NCI-H510A treated with DMSO at 0.1 percent for 48 hours (cell line): ENCODE results near the gene BLID.

Experiments
- DNase-seq: peaks from one replicate; lab custom pipeline; 2025; lab: John Stamatoyannopoulos, UW

BLID gene

DNA sequence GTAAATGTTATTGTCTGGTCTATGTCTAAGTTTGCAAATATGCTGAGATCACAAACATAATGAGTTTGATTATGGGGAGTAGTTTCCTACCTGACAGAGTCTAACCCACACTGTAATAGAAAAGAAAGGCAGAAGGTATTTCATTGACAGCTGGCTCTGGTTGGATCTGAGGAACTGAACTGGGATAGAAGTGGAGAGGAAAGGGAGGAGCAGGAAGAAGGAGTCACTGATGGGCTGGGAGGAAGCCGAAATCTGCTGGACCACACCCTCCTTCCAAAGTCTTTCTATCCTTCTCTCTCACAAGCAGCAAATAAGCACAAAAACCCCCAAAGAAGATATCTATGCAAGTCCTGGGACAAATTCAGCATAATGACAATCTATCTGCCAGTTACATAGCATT lies 11.7 kb downstream of the BLID start:
- no peak for DNase-seq

DNA sequence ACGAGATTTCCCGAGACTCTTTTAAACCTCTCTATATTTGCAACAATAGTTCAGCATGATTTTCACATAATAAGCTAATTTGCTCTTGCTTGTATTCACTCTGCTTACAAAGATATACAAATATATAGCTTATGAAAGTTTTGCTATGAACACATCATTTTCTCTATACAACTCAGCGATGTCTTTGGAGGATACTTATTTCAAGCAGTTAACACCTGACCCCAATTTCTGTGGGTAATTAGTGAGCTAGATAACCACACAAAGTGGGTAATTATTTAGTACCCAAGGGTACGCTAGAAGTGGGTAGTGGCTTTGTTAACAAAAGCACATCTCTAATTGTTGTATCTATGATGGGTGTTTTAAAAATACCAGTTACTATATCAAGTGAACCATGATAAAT lies 12.3 kb downstream of the BLID start:
- no peak for DNase-seq

DNA sequence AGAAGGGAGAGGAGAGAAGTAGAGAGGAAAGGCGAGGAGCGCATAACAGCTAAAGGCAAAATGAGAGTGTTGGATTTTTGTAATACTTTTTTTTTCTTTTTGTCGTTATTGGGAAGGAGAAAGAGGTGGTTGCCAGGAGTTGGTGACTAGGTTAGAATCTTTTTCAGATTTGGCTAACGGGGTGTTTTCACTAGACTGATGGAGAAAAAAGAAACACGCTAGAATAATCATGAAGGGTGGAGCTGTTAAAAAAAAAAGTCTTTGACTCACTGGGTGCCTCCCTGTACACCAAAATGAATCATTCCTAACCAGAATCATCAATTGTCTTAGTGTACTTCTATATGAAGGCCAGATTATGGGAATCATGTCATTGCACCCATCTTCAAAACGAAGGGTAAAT lies 12.7 kb downstream of the BLID start:
- DNase-seq: no peak

DNA sequence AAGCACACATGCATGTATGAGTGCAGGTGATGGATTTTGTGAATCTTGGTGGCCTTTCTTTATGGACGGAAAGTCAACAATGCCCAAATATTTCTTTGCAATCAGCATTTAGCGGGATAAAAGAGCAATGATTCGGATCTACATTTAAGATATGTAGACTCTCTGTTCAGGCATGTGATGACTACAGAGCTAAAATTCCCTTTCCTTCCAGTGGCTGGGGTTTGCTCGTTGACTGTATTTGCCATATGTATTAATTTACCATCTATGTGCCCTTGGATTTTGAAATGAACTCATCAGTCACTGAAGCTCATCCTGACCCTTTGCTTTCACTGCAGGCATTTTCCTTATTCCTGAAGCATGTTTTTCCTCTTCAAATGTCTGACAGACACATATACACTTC lies 13.6 kb downstream of the BLID start:
- no peak for DNase-seq

DNA sequence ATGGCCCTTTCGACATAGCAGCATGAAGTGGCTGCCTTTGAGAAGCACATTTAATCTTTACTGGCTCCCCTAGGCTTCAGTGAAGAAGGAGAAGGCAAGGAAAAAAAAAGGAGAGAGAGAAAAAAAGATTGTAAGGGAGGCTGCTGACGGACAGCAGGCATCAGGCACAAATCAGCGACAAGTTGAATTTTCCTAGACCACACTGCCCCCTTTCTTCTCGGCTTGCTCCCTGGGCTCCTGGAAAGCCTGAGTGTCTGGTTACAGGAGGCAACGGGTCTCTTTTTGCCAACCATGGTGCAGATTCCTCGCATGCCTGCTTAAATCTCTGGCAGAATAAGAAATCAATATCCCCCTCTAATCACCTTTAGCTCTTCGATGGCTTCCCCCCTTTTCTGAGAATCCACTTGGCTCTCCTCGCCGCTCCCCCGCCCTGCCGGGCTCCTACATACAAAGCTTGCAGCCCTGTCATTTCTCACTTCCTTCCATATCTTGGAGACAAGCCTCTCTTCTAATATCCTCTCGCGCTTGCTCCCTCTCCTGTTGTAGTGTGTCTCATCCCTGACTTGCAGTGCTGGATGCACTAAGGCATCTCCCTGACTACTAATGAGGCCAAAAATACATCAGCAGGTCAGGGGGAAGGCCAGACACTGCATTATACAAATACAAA lies 14.3 kb downstream of the BLID start:
- no peak for DNase-seq

DNA sequence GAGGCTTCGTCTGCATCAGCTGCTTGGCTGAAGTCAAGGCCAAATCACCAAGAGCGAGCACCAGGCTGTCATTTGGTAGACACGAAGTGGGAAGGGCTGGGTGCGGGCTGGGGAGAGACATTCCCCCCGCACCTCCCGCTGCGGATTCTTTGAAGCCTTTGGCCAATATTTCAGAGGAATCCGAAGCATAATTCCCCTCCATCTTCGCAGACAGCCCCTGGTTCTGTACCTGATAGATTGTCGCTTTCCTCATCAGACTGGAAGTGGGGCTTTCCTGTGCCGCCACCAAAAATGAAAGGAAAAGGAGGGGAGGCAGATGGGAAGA lies 15.3 kb downstream of the BLID start:
- DNase-seq: no peak

DNA sequence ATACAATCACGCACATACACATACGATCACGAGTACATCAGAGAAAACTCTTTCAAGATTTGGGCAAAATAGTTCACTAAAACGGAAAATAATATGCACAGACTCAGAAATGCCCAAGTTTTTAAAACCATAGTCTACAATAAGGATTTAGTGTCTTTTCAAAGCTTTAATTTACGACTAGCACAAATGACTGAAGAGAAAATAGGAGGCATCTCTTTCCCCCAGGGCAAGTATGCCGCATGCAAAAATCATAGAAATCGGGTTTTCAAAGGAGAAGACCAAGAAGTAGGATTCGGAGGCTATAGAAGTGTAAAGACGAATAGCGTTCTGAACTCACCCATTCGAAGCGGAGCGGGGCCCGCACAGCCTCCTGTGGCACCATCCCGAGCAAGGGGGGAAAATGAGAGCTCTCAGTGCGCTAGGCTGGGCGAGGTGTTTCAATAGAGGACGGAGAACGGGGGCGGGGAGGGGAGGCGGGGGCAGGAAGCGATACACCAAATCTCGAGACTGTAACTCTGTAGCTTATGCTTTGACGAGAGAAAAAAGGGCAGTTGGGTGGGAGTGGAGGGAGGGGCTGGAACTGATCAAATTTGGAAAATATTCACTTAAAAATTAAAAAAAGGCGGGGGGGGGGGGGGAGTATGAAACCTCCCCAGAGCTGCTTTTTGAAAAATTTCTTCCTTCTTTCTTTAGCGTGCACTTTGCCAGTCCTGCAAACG lies 15.8 kb downstream of the BLID start:
- no peak for DNase-seq

DNA sequence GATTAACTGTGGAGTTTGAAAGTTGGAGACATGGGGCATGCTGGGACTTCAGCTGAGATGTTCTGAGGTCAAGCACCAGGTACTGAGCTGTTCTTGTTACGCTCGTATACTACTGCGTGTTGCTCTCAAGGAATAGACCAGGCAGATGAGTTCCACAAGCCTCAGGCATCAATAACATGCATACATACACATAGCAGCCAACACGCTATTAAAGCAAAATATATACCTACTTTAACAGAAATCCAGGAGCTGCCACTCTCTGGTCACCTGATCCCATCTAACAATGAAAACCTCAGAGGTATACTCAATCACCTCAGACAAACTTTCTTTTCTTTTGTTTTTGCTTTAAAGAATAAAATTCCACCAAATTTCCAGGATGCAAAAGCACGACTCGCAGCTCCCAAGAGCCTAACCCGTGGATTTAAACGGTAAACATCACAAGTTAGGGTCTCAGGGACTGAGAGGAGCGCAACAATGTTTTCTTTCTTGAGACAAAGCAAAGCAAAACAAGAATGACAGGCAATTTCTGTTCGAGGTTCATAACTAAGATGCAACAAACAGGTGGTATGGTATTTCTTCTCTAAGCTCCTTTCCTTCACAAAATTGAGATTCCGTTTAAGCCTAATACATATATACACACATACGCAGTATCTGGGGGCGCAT lies 16.5 kb downstream of the BLID start:
- no peak for DNase-seq

DNA sequence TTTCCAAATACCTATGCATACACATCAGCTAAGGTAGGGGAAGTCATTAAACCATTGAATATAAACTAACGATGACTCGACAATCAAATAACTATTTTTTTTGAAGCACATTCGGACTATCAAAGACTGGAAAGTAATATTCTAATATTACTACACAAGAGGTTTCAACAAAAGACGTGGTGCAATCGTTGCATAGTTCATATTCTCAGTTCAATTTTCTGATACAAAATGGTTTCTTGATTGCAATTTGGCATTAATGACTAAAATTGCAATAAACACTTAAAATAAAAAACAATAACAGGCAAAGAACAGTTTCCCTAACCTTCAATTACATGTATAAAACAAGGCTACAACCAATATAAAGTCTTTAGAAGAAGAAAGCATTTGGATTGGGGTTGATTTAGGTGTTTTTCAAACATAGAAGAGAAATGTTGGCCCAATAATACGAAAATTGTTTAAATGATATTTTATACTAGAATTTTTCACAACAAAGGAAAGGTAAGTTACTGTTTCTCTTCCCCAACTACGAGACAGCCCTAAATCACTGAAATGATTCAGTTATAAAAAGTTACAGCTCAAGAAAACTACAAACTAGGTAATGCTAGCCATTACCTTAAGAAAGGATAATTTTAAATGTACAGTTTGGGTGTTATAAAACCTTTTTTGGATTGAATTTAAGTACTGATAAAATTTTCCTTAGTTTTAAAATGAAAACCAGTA lies 17.6 kb downstream of the BLID start:
- DNase-seq: no peak

DNA sequence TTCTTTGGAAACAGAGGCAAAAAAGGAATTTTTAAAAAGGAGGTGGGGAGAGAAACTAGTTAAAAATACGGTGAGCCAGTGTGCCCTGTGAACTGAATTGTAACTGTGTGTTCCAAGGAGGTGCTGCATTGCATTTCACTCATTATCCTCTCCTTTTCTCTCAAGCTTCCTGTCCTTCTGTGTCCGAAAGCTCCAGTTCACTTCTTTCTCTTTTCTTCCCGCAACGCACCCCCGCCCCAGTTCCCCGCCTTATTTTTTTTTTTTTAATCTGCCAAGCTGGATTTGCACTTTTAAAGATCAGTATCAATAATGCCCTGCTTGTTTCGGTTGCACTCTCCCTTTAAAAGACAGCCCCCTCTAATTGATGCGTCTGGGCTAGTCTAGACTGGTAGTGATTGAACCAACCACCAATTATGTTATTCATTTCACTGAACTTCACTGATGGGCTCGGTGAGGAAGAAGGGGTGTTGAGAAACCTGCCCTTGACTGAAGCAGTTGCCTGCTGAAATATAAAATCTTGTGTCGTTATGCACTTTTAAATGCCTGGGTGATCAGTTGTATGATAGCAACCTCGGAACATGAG lies 18.5 kb downstream of the BLID start:
- DNase-seq: no peak

DNA sequence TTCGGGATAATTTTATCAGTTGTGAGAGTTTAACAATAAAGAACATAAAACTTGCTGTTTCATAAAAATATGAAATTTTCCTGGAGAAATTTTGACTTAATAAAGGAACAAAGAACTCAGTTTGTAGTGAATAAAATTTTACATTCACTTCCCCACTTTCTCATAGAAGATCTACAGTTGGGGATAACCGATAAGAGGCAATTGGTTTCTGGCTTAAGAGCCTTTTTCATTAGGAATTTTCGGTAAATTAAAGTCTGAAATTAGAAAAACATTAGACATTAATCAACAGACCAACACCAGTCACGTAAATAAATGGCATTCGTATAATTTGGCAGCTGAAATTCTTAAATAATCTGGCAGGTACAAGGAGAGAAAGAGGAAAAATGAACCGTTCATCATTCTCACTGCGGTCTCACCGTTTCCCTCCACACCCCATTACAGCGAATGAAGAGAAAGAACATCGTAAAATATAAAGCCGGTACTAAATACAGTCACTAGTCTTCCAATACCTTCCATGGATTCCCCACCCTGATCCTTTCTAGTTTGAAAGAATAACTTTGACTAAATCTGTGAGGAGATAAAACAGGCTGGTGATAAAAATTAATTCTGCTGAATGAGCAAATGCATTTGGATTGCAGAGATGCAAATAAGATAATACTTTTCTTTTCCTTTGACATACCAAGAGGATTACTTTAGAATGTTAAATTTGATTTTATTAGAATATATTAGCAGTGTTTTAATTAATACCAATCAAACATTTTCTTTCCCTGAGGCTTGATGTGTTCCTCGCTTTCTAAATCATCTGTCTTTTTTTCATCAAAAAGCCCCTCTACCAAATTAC lies 19.5 kb downstream of the BLID start:
- DNase-seq: no peak

DNA sequence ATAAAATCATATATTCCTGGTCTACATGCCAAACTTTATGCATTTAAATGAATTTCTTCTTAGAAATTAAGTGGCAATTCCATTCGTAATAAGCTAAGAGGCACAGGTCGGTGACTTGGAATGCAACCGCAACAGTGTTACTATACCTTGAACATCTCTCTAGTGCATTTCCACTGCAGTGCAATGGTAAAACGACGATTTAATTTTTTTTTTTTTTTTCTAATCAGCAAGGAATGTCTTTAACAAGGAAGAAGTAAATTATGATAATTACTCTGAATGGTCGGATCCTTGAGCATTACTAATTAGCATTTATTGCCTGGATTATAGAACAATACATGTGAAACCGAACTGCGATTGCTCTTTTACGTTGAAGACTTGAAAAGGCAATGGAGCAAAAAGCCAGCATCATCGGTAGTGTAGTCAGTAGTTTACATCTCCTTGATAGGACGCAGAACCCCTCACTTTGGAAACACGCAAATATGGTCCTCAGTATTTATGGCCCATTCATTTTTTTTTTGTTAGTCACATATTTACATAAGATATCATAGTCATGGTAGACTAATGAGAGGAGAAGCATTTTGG lies 20.2 kb downstream of the BLID start:
- DNase-seq: no peak

DNA sequence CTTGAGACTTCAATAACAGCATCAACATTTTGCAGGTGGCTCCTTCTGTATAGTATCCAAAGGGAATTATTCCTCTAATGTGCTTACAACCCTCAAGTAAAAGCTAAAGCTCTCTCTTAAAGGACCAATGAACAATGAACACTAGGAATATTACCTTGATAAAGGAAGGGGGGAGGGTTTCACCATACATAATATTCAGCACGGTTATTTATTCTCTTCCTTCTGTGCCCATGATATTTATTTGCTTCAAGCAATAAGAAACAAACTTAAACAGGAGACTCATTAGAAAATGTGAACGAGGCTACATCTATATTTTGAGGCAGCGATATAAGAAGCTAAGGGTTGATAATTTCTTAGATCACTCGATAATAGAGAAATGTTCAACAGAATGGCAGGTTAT lies 21.2 kb downstream of the BLID start:
- DNase-seq: no peak

DNA sequence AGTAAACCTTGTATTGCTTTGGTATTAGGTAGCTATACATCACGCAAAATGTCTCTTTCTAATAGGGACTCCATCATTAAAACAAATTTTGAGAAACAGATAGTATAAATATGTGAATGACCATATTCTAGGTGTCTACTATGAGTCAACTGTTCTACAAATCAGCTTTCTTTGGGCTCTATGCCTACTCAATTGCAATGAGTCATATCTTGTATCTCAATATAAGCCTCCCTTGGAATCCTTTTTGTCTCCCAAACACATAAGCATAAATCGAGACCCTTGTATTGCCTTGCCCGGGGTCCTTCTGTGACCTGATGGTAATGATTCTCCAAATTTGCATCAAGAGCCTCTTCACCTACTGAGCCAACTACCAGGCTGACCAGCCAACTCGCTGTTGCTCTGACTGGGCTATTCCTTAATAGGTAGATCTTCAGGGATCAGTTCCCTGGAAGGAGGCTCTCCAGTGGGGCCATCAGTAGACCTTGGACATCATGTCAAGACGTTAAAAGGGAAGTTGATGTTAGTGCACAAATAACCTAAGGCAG lies 22.2 kb downstream of the BLID start:
- DNase-seq: no peak

DNA sequence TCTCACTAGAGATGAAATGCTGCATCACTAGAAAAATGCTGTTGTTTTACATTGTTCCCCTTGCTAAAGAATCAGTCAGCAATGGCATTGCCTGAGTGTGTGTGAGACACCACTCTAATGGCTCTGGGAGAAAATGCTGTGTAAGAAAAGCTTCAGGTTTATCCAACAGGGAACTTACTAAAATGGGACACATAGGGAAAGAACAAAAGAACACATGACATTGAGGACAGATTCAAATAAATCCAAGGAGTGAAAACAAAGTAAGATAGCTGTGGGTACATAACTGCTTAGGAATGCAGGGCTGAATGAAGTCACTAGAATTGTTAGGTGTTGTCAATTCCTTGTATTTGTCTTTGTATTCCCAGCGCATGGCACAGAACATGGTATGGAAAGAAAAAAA lies 24.2 kb downstream of the BLID start:
- DNase-seq: no peak

DNA sequence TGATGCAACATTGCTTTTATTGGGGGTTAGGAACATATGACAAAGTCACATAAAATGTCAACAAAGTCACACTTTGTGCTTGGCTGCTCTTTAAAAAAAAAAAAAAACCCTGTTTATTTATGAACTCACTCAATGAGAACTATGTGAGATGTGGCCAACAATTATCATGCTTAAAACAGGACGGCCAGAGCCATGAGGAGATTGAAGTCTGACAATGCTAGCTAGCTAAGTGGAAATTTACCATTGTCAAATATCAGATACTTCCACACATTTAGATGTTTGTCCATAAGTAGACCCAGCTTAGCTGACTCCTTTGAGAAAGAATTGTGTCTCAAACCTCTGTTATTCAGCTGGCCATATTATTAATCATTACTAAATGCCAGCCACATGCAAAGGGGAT lies 26.9 kb downstream of the BLID start:
- DNase-seq: no peak

DNA sequence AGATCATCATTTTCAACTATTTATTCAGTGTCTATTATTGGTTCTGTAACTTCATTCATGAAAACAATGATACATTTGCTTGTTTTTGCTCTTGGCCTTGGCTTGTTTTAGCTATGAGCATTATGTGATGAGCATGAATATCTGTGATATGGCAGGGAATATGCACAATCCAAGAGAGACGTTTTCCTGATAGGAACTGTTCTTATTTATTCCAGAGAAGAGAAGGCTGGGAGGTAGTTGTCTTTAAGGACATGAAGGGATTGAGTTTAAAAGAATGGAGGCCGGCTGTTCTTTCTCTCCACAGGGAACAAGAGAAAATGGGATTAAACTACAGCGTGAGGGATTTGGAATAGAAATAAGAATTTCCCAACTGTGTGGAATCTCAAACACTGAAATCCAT lies 30.3 kb downstream of the BLID start:
- DNase-seq: no peak

DNA sequence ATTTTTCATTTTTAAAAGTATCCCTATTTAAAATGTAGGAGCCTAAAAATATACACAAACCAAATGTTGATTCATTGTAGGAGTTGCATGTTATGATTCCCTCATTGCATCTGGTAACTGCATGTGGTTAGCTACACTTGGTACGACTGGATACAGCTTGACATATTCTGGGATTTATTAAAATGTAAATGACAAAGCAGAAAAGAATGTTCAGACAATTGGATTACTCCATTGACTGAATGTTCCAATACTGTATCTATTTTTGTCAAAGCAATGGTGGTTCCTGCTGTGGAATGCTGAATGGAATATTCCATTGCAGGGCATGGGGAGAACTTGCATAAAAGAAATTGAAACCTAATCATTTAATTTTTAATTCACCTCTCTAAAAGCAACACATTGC lies 30.8 kb downstream of the BLID start:
- DNase-seq: no peak

DNA sequence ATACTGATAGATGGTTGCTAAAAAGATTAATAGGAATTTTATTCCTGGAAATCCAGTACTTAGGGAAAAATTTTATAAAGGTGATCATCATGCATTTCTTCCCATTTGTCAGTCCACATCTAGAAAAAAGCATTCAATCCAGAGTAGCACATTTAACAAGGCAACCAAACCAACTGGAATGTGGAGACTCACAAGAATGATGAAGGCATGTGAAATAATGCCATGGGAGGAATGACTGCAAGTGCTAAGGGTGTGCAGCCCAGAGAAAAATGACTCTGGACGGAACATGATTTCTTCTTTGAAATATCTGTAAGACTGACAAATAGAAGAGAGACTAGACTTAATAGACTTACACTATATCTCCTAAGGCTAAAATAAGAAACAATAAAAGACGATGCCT lies 33.8 kb downstream of the BLID start:
- no peak for DNase-seq

DNA sequence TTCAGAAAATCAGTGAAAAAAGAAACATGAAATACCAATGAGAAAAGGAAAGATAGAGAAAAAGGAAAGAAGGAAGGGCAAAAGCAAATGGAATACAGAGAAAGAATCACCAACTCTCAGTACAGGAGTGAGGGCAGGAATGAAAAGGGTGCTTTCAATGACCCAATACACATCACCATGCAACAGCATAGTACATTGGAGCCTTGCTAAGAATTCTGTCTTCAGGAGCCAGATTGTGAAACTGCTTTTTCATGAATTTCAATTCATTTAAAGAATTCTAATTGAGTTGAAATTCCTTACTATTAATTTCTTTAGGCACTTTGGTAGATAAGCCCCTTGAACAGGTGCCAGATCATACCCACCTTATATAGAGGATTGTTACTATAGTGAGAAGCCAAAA lies 34.9 kb downstream of the BLID start:
- no peak for DNase-seq

DNA sequence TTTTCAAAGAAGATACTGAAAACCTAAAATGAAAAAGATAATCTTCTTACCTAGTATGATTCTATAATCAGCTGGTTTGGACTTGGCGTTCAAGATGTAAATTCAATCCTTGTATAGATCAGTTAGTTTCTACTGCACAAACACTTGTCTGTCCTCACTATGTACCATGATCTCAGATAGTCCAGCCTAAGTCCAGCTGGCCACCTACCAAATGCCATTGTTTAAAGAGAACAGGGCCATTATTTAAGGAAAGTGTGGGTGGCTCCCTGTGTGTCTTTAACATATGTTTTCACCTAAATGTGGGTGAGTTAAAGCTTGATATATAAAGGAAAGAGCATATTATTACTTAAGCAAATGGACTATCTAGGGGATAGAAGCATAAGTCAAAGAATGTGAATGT lies 38.6 kb downstream of the BLID start:
- DNase-seq: no peak
